Epithelial cell of prostate (primary cell): ENCODE data around the gene SDF2.

ENCODE experiments used
- DNase-seq: peaks from one replicate; pipeline ENCODE4 v3.0.0-alpha.2; 2011; ENCODE audit warnings: low read depth, low spot score
- H3K27ac ChIP-seq: fragments of 450-650 bp; 2 replicates; pipeline ENCODE4 v1.5.1; 2017; ENCODE audit warnings: mild to moderate bottlenecking

SDF2 gene

GRCh38 chr17:28661635-28662526 lies at the start of gene SDF2, which contains the start of gene SUPT6H:
Gene SDF2 (minus strand): TSS chr17:28661906. CDS start chr17:28661876, 30 bp downstream.
Gene SUPT6H (plus strand): TSS chr17:28662205. CDS start chr17:28673402, 11,197 bp downstream.
- DNase-seq: no peak
- H3K27ac ChIP-seq: peak within 1 kb of the TSS; percentile 92

DNA sequence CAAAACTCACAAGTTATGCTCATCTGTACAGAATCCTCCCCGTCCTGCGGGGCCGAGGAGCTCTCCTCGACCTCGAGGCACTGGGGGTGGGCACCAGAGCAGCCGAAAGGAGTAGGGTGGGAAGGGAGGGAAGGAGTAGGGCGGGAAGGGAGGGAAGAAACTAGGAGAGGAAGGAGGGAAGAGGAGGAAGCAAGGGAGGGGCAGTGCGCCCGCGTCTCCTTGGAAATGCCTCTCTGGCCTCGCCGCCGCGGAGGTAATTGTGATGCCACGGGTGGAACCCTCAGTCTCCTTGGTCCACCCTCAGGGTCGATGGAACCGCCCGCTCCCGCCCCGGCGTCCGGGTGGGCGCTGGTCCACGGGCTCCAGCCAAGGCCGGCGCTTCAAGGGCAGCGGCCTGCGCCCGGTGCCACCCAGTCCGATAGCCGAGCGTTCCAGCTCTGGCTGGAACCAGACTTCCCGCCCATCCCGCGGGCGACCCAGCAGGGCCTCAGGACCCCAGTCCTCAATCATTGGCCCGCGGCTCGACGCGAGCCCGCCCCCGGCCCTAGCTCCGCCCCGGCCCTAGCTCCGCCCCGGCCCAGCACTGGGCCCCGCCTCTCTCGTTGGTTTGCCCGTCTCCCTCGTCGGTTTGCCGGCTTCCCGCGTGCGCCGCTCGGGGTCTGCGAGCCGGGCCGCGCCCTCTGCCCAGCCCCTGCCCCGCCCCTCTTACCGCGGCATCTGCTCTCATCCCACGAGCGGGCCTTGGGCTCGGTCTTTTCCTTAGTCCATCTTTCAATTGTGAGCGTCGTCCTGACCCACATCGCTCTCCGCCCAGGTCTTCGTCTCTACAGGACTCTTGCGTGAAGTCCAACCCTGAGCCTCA lies 49.4 kb upstream of the SDF2 start:
- no peak for DNase-seq
- H3K27ac ChIP-seq: peak overlapping the region; percentile 46

- DNase-seq: no peak
- H3K27ac ChIP-seq: no peak overlapping the region
Measured at GRCh38 chr17:28707339-28707720, 45.6 kb upstream of the SDF2 start.

DNA sequence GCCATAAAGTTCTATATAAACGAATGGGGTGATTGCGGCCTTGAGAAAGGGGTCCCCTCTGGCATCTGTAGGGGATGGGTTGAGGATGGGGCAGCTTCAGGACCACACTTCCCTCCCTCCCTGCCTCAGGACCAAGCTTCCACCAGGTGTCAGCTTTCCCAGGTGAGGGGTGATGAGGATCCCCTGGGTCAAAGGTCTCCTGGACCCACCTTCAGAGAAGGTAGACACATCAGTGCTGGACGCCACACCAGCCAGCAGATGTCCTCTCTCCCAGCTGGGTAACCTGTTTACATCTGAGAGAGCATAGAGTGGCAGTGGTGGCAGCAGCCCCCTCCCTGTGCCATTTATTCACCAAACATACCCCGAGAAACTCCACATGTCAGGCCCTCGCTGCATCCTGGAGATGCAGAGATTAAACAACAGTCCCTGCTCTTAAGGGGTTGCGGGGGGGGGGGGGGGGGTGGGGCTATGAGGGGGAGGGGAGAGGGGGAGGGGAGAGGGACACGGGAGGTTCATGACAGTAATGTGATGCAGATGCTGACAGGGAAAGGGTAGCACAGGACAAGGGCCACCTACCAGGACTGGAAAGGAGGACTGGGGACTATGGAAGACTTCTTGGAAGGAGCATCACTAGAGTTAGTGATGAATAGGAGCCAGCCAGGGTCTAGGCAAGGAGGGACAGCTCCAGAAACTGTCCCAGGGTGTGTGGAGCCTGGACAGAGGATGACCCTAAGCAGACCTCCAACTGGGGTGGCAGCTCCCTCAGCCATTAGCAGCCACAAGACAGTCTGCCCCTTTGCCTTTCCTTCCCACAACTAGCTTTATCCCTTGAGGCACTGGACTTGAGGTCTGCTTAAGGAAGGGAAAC lies 45.0 kb upstream of the SDF2 start:
- DNase-seq: no peak
- no peak overlapping the region for H3K27ac ChIP-seq

- no peak overlapping the region for H3K27ac ChIP-seq
- DNase-seq: no peak
Measured at GRCh38 chr17:28705728-28706334, 44.1 kb upstream of the SDF2 start.

- DNase-seq: no peak
- no peak overlapping the region for H3K27ac ChIP-seq
Measured at GRCh38 chr17:28705074-28705659, 43.5 kb upstream of the SDF2 start.

GRCh38 chr17:28704219-28704858 lies 42.6 kb upstream of the SDF2 start:
- no peak overlapping the region for H3K27ac ChIP-seq
- no peak for DNase-seq

DNA sequence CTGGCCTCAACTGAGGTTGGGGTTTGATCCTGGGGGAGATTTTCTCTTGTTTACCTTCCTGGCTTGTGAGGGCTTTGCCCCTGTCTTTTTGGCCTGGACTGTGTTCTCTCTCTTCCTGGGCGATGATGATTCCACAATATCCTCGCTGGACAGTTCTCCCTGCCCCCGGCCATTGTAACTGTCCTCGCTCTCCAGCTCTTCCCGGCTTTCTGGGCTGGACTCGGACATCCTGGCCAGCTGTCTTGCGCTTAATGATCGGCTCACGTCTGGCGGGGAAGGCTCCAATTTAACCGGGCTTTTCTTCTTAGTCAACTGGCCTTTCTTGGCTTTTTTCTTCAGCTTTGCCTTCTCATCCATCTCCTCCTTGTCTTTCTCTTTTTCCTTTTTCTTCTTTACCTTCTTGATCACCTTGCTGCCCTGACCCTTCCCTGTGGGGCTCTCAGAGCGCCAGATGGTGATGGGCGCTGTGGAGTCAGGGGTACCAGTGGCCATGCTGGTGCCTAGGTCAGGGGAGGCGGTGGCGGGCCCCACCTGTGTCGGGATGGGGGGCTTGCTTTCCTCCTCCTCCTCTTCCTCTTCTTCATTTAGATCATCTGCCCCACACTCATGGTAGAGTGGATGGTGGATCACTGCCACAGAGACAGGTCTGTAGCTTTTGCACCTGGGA lies 42.0 kb upstream of the SDF2 start:
- no peak for DNase-seq
- no peak overlapping the region for H3K27ac ChIP-seq

DNA sequence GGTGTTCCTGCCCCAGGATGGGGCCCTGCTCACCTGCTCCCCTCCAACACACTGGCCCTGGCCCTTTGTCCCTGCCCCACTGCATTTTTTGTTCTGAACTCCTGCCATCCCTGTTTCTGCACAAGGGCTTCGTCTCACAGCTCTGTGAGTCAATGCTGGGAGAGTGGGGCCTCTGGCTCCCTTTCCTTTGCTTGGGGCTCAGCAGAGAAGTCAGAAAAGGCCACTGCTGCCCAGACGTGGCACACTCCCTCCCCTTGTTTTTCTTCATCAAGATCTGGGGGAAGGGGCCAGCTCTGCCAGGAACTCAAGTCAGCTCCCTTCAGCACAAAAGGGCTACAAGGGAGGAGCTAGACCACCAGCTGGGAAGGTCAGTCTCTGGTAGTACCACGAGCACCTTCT lies 41.0 kb upstream of the SDF2 start:
- DNase-seq: no peak
- no peak overlapping the region for H3K27ac ChIP-seq

- H3K27ac ChIP-seq: no peak overlapping the region
- no peak for DNase-seq
Measured at GRCh38 chr17:28702026-28702751, 40.5 kb upstream of the SDF2 start.

DNA sequence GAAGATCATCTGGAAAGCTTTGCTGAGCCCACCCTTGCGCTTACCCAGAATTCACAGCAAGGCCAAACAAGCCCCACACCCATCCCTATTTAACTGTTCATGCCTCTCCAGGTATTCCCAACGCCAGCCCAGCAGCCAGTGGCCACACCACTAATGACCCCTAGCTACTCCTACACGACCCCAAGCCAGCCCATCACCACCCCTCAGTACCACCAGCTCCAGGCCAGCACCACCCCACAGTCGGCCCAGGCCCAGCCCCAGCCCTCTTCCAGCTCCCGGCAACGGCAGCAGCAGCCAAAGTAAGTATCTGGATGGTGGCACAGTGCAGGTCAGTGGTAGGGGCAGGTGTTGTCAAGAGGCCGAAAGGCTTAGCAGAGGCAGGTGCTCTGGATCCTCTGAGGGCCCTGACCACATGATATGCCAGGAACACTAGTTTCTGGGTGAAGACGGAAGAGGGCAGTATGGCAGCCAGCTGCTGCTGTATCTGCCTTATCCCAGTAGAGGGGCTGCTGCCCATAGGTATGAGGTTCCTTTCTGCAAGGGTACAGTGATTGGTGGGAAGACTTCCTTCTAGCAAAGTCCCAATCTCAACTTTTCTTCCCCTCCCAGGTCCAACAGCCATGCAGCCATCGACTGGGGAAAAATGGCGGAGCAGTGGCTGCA lies 39.3 kb upstream of the SDF2 start:
- H3K27ac ChIP-seq: no peak overlapping the region
- DNase-seq: no peak

DNA sequence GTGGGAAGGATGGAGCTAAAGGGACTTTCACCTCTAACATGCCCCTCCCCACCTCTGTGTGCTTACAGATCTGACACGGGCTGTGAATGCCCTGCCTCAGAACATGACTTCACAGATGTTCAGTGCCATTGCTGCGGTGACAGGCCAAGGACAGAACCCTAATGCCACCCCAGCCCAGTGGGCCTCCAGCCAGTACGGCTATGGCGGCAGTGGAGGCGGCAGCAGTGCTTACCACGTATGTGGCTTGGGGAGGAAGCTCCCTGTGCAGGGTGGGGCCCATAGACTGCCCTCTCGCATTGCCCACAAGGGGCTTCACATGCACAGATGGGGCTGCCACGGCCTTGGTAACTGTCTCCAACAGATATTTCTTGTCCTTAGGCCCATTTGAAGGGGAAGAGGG lies 38.6 kb upstream of the SDF2 start:
- no peak for DNase-seq
- no peak overlapping the region for H3K27ac ChIP-seq

DNA sequence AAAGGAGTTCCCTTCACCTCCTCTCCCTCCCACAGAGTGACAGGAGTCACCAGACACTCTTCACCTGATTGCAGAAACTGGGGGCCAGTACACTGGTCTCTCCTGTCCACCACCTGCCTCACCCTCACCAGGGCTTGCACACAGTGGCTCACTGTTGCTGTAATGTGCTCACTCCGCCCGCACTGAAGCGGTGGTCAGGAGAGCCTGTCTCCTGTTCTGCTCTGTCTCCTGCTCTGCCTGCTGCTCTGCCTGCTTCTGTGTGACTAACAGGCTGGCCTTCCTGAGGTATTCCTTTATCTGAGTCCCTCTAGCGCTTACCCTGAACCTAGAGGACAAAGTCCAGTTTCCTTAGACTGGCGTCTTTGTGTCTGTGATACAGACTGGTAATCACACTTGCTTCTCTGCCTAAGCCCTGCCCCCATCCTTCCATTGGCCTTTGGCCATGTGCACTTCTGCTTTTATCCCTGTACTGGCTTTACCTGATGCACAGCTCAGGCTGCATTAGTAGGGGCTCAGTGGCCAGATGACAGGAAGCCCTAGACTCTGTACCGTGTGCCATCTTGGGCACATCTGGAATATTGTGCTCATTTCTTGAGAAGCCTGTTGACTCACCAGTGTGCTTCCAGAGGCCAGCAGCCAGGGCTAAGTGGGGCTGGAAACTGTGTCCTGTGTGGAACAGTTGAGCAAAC lies 36.7 kb upstream of the SDF2 start:
- no peak for DNase-seq
- no peak overlapping the region for H3K27ac ChIP-seq

DNA sequence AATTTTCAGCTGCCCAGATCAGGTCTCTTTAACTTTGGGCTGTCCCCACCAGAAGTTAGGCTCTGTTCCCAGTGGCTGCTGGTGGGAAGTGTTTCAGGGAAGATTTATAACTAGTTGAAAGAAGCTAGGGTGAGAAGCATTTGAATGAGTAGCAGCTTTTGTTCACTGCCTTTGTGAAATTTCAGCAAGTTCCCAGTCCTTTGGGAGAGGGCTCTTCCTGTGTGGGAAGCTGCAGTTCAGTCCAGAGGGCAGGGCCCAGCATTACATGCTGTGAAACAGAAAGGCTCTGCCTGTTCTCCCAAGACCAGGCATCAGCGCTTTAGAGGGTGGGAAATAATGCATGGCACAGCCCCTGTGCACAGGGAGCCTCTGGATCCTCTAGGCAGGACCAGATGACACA lies 32.2 kb upstream of the SDF2 start:
- no peak for DNase-seq
- H3K27ac ChIP-seq: no peak overlapping the region

DNA sequence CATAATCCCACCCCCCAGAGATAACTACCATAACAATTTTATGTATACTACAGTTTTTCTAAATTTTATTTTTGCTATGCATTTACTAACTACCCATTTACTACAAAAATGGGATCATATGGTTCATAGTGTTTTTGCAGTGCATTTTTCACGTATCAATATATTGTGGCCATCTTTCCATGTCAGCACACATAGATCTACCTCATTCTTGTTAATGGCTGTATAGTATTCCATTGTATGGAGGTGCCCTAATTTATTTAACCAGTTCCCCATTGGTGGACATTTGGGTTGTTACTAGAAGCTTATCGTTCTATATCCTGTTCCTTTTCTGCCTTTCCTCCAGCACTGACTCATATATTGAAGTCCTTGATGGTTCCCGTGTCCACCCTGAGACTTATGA lies 27.3 kb upstream of the SDF2 start:
- H3K27ac ChIP-seq: no peak overlapping the region
- DNase-seq: no peak

GRCh38 chr17:28688481-28688880 lies 26.8 kb upstream of the SDF2 start:
- H3K27ac ChIP-seq: no peak overlapping the region
- DNase-seq: no peak

DNA sequence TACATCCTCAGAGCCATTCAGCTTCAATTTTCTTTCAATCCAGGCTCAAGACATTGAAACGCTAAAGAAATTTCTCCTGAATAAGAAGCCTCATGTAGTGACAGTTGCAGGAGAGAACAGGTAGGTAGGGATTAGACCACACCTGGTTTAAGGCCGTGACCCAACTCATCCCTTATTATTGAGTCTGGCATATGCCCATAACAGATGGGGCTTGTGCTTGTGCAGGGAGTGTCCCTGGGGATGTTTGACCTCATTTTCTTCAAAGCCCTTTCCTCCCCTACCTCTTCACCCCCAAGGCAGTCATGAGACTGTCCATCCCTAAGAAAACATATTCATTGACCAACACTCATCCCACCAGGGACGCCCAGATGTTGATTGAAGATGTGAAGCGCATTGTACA lies 24.6 kb upstream of the SDF2 start:
- H3K27ac ChIP-seq: no peak overlapping the region
- no peak for DNase-seq
